ENCODE measurements around the gene STARD9.

Gene STARD9

DNA sequence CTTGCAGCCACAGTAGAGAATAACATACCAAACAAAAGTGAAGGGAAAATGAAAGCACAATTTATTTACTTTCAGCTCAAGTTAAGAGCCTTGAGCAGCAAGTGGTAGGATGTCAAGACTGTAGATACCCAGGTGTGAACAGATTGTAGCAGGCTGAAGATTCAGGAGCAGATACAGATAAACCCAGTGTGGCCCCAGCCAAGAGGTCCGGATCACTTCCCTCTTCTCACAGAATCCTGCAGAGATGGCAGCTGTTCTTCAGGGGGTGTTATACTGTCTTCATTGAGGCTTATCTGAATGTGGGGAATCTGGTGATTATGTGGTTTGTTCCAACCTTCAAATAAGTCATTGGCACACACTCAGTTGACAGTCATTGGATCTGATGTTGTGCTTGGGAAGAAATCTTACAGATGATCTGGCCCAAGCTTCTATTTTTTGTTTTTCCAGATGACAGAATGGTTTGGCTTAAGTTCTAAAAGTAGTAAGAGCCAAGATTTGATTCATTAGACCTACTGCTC, 2.2 kb downstream of the STARD9 start:
- peak; percentile 76 for DNase-seq (ENCODE audit: low read depth)
- TF ChIP-seq, protein P1, sequence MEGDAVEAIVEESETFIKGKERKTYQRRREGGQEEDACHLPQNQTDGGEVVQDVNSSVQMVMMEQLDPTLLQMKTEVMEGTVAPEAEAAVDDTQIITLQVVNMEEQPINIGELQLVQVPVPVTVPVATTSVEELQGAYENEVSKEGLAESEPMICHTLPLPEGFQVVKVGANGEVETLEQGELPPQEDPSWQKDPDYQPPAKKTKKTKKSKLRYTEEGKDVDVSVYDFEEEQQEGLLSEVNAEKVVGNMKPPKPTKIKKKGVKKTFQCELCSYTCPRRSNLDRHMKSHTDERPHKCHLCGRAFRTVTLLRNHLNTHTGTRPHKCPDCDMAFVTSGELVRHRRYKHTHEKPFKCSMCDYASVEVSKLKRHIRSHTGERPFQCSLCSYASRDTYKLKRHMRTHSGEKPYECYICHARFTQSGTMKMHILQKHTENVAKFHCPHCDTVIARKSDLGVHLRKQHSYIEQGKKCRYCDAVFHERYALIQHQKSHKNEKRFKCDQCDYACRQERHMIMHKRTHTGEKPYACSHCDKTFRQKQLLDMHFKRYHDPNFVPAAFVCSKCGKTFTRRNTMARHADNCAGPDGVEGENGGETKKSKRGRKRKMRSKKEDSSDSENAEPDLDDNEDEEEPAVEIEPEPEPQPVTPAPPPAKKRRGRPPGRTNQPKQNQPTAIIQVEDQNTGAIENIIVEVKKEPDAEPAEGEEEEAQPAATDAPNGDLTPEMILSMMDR (conservative IDR thresholded peaks at IDR 0.05; ENCODE audit: low read depth, low read length), result no peak
- H3K4me3 ChIP-seq (ENCODE audit: low read depth, low read length), result peak overlapping the region; percentile 17

DNA sequence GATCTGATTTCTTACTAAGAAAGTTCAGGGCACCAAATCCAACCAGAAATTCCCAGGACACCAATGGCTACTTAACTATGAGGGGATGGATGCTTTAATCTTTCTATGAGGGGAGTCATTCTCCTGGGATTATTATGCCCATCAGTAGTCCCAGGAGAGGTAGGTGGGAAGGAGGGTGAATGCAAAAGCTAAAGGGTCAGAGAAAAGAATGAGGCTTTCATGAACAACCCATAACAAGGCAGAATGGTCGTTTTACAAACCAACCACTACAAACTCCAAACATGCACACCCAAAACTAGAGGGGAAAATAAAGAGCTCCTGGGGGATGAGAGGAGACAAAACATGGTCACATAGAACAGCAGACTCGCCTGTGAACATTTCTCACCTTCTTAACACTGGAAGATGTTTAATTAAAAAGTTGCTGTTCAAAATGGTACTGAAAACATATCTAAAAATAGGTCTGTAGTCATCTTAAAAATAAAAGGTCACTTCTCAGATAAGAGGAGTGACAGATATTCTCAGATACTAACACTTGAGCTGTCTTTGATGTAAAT, 3.7 kb downstream of the STARD9 start:
- TF ChIP-seq, protein P1 (conservative IDR thresholded peaks at IDR 0.05; ENCODE audit: low read depth, low read length), result no peak

DNA sequence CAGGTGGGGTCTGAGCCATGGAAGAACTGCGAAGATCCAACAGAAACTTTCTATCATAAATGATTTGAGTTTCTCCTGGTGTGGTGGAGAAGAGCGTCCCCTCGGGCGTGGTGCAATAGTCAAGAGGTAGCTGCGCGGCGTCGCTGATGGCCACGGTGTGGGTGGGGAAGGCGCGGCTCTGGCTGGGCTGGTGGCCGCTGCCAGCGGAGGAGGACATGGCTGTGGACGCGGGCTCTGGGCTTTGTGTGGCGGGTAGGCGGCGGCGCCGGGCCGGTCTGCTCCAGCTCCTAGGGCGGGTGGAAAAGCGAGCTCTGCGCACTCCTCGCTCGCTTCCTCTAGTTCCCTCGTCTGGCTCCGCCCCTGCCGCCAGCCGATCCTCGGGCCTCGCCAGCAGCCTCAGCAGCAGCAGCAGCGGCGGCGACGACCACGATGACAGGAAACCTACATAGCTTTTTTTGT, 5.9 kb downstream of the STARD9 start:
- DNase-seq (ENCODE audit: low read depth), result peak; percentile 72
- TF ChIP-seq, protein P1 (conservative IDR thresholded peaks at IDR 0.05; ENCODE audit: low read depth, low read length), result peak; percentile 9
- H3K4me3 ChIP-seq (ENCODE audit: low read depth, low read length), result peak overlapping the region; percentile 68

More for the DNA sequence above, 3.7 kb downstream of the STARD9 start:
- no peak for DNase-seq (ENCODE audit: low read depth)
- H3K4me3 ChIP-seq (ENCODE audit: low read depth, low read length), result no peak overlapping the region

DNA sequence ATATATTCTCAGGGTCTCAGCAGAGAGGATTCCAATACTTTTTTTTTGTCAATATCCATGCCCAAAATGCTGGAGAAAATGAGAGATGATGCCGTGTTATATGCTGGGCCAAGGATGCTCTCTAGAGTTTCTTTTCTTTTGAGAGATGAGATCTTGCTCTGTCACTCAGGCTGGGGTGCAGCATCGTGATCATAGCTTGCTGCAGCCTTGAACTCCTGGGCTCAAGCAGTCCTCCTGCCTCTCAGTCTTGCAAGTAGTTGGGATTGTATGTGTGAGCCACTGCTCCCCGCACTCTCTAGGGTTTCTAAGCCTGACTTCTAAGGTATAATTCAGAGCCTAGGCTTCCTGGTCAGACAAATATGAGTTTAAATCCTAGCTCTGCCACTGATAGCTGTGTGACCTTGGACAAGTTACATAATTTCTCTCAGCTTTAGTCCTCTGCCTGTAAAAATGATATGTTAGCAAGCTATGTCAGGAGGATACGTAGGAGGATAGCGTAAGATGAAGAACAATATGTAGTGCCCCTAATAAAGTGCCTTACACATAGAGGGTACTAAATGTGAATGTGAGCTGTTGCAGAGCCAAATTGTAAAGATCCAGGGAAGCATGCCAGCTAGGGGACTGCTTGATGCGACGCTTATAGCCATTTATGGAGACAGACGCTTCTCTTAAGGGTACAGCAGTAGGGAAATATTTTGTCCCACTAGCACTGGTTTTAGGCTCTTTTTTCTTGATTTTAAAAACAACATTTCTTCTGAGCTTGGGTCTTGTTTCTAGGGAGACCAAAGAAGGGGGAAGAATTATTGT, 7.4 kb downstream of the STARD9 start:
- TF ChIP-seq, protein P1 (conservative IDR thresholded peaks at IDR 0.05; ENCODE audit: low read depth, low read length), result no peak
- H3K4me3 ChIP-seq (ENCODE audit: low read depth, low read length), result no peak overlapping the region
- no peak for DNase-seq (ENCODE audit: low read depth)

DNA sequence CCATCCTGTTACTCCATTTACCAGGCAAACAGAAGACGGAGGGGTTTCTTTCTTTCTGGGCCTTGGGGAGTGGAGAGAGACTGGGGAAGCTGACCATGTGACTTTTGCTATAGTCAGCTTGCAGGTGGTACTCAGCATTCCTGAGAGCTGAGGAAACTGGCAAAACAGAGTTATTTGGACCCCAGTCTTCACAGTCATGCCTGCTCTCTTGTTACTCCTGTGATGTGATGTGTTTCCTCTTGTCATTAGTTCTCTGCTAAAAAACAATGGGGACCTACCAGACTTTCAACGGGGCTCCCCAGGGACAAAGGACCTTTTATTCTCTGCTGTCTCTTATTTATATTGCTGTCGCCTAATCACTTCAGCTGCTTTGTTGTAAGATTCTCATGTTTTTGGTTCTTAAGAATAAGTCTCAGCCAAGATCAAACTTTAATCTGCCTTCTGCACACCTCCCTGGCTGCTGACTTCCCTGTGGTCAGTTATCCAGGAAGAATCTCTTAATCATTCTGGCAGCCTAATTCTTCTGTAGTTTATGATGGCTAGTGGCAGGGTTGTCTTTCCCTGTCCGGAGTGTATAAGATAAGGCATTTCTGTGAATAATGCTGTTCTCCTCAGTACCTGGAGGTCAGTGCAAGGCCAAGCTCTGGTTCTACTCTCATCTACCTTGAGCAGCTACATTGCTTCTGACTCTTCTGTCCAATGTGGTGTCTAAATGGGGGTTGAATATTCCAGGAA, 8.8 kb downstream of the STARD9 start:
- no peak for DNase-seq (ENCODE audit: low read depth)
- TF ChIP-seq, protein P1 (conservative IDR thresholded peaks at IDR 0.05; ENCODE audit: low read depth, low read length), result no peak
- no peak overlapping the region for H3K4me3 ChIP-seq (ENCODE audit: low read depth, low read length)

DNA sequence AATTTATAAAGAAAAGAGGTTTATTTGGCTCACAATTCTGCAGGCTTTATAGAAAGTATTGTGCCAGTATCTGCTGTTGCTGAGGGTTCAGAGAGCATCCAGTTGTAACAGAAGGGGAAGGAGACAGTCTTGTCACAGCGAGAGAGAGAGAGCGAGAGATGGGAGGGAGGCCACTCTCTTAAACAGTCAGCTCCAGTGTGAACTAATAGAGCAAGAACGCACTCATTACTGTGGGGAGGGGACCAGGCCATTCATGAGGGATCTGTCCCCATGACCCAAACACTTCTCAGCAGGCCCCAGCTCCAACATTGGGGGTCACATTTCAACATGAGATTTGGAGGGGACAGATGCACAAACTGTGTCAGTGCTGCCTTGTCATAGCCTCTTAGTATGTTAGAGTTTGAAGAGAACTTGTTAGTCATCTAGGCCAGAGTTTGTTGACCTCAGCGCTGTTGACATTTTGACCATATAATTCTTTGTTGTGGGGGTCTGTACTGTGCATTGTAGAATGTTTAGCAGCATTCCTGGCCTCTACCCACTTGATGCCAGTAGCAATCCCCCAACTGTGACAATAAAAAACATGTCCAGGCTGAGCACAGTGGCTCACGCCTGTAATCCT, 15.3 kb downstream of the STARD9 start:
- TF ChIP-seq, protein P1 (conservative IDR thresholded peaks at IDR 0.05; ENCODE audit: low read depth, low read length), result no peak
- no peak overlapping the region for H3K4me3 ChIP-seq (ENCODE audit: low read depth, low read length)
- DNase-seq (ENCODE audit: low read depth), result no peak

Data from choroid plexus epithelial cell (primary cell).